GM19455 (cell line): ENCODE measurements around the gene RALGDS.
"Not testable (repeated sequence)": the region's sequence is repeated elsewhere in the genome, so short reads cannot be mapped to it uniquely, and the experiment has no call there.

Experiments
- ATAC-seq: cut with Tn5 transposase; IDR thresholded peaks from one replicate; pipeline ENCODE4 v1.9.1; 2021; ENCODE audit not compliant: unreplicated experiment

RALGDS gene

DNA sequence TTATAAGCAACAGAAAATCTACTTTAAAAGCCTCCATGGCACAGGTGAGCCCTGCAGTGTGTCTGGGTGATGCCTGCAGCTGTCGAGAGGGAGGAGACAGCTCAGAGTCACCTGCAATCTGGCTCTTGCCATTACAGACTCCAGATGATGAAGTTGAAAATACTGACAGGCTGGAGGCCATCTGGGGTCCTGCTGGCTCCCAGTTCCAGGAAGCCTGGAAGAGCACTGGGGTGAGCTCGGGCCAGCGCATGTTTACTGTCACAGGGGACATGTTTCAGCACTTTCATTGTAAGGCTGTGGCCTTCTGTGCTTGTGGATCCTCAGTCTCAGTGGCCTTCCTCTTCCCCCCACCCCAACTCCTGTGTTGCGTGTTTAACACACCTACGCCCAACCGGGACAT lies 30.9 kb downstream of the RALGDS start:
- ATAC-seq, result no peak

GRCh38 chr9:133089271-133089671 lies 31.8 kb downstream of the RALGDS start:
- ATAC-seq, result no peak

- no peak for ATAC-seq
Observed at GRCh38 chr9:133088756-133089155, 32.3 kb downstream of the RALGDS start.

- ATAC-seq, result no peak
Observed at GRCh38 chr9:133088146-133088750, 32.8 kb downstream of the RALGDS start.

DNA sequence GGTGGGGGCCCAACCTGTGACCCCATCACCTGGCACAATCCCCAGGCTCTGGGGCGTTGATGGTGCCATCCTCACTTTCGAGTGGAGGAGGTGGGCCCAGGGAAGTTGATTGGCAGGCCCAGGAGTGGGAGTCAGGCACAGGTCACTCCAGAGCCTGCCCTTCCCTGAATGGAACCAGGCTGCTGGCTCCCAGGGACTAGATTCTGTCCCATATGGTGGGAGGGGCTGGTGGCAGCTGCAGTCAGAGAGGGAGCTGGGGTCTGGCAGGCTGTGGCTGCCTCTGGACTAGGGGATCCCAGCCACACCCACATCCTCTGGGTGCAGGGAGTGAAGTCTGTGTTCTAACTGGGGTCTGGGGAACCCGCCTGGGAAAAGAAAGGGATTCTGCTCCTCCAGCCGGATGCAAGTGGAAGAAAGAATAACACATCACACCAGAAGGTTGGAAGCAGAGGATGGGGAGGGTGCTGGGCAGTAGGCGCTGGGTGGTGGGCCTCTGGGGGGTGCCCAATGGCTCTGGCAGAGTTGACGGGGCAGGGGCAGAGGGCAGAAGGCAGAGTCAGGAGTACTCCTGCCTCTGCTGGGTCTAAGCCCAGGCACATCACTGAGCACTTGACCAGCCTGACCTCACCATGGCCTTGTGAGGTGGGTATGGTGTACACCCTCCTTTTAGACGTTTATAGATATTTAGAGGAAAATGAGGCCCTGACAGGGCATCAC lies 33.5 kb downstream of the RALGDS start:
- no peak for ATAC-seq

- no peak for ATAC-seq
Observed at GRCh38 chr9:133086894-133087293, 34.1 kb downstream of the RALGDS start.

DNA sequence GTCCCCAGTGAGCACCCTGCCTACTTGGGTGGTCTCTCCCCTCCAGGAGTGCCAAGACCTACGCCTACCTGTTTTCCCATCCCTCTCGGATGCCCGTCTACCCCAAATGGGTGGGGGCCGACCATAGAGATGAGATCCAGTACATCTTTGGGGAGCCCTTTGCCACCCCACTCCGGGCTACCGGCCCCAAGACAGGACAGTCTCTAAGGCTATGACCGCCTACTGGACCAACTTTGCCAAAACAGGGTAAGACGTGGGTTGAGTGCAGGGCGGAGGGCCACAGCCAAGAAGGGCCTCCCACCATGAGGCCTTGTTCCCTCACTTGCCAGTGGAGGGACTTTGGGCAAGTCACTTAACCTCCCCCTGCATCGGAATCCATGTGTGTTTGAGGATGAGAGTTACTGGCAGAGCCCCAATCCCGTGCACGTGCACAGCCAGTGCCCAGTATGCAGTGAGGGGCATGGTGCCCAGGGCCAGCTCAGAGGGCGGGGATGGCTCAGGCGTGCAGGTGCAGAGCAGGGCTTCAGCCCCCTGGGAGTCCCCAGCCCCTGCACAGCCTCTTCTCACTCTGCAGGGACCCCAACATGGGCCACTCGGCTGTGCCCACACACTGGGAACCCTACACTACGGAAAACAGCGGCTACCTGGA lies 34.7 kb downstream of the RALGDS start:
- ATAC-seq, result not testable (repeated sequence)

DNA sequence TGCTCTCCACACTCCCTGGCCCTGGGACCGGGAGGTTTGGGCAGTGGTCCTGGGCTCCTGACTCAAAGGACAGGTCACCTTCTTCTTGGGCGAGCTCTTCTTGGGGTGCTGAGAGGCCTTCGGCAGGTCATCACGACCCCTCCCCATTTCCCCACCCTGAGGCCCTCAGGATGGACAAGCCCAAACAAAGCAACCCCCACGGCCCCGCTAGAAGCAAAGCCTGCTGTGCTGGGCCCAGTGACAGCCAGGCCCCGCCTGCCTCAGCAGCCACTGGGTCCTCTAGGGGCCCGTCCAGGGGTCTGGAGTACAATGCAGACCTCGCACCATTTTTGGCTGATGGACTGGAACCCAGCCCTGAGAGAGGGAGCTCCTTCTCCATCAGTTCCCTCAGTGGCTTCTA lies 37.4 kb downstream of the RALGDS start:
- ATAC-seq, result not testable (repeated sequence)

DNA sequence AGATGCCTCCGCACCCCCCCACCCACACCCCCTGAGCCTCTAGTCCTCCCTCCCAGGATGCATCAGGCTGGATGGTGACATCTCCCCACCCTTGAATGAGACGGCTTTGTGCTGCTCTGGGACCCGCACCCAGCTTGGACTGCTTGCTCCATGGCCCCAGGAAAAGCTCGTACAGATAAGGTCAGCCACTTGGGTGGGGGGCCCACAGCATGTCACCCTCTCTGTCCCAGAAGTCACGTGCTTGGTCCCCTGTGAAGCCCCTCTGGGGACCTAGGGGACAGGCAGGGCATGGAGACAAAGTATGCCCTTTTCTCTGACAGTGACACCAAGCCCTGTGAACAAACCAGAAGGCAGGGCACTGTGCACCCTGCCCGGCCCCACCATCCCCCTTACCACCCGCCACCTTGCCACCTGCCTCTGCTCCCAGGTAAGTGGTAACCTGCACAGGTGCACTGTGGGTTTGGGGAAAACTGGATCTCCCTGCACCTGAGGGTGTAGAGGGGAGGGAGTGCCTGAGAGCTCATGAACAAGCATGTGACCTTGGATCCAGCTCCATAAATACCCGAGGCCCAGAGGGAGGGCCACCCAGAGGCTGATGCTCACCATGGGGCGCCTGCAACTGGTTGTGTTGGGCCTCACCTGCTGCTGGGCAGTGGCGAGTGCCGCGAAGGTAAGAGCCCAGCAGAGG lies 38.9 kb downstream of the RALGDS start:
- ATAC-seq, result not testable (repeated sequence)

GRCh38 chr9:133080786-133081779 lies 40.0 kb downstream of the RALGDS start:
- ATAC-seq, result not testable (repeated sequence)

GRCh38 chr9:133080161-133080560 lies 40.9 kb downstream of the RALGDS start:
- no peak for ATAC-seq

DNA sequence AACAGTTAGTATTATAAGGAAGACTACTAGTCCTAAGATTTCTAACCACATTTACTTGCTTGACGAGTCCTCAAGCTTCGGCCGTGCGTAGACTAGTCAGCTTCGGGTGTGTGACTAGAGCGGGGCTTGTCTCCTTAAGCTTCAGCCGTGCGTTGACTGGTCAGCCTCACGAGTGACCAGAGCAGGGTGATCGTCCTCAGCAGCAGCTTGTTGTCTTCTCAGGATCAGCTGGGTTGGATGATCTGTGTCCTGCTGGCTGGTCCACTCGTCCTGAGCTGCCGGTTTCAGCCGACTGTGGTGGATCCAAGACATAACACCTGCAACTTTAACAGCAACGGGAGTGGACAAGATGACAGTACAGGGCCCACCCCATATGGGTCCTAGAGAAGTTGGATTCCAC lies 42.6 kb downstream of the RALGDS start:
- ATAC-seq, result no peak

- no peak for ATAC-seq
Observed at GRCh38 chr9:133076691-133077090, 44.3 kb downstream of the RALGDS start.

- ATAC-seq, result no peak
Observed at GRCh38 chr9:133075925-133076630, 45.0 kb downstream of the RALGDS start.

GRCh38 chr9:133074111-133074651 lies 46.9 kb downstream of the RALGDS start:
- no peak for ATAC-seq

DNA sequence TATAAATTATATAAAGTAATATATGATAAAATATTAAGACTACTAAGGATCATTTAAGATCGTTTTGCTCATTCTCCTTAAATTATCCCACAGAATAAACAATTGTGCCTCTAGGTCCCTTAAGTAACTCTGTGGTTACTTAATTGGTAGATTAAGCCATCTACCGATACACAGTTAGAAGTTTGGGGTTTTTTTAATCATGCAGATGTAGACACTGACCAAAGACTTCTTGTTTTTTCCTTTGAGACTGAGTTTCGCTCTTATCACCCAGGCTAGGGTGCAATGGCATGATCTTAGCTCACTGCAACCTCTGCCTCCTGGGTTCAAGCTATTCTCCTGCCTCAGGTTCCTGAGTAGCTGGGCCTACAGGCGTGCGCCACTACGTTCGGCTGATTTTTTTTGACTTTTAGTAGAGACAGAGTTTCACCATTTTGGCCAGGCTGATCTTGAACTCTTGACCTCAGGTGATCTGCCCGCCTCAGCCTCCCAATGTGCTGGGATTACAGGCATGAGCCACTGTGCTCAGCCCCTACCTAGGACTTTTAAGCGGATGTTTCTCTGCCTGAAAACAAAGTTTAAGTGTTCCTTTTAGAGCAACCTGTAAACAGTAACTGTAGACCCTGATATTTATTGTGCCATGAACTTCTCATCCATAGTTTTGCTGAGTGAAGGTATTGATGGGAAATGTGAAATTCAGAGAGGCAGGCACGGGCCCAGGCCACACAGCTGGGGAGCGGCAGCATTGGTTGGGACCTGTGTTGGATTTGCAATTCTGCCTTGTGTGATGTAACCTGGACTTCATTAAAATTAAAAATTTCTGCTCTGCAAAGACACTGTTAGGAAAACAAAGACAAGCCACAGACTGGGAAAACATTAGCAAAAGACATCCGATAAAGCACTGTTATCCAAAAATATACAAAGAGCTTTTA lies 47.7 kb downstream of the RALGDS start:
- no peak for ATAC-seq

DNA sequence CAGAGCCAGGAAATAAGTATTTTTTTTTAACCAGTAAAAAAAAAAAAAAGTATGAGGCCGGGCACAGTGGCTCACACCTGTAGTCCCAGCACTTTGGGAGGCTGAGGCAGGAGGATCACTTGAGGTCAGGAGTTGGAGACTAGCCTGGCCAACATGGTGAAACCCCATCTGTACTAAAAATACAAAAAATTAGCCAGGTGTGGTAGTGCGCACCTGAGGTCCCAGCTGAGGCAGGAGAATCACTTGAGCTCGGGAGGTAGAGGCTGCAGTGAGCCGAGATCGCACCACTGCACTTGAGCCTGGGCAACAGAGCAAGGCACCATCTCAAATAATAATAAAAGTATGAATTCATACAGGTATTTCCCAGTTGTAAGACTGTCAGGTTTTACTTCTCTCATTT lies 48.8 kb downstream of the RALGDS start:
- ATAC-seq, result not testable (repeated sequence)

- ATAC-seq, result no peak
Observed at GRCh38 chr9:133071484-133072150, 49.4 kb downstream of the RALGDS start.
